Renal pelvis (tissue), 4 donors: ENCODE measurements around the gene PRSS48. TPM values are rescaled to one million over a fixed set of nuclear protein-coding genes. Genes with fewer than 3 reads are reported as not detected.
"Not testable (repeated sequence)": the region's sequence is repeated elsewhere in the genome, so short reads cannot be mapped to it uniquely, and the experiment has no call there.

Source experiments
- DNase-seq: peaks from one replicate; pipeline ENCODE4 v3.0.0-alpha.2; 2013
- polyA plus RNA-seq, 3 donors: library from polyadenylated mRNA; unstranded; fragments of 120-200 nt; gene quantifications; one replicate each; pipeline ENCODE4 v1.2.1, GENCODE V29; 2013; ENCODE audit not compliant: insufficient read length in 3 of 3

Gene PRSS48
- polyA plus RNA-seq, 3 donors = not detected

DNA sequence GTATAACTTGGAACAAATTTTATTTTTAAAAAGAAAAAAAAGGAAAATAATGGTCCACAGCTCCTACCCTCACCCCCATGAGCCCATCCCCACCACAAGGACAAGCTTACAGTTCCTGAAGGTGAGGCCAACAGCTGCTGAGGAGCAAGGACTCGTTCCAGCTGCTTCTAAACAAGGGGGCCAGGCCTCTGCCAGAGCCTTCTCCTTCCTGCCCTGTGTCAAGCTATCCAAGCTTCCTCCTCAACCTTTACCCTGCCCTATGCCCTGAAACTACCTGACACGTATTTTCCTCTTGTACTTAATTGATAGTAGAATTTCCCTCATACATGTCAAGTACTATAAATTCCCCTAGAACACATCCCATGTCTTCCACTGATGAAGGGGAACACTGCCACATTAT lies 39.7 kb downstream of the PRSS48 start:
- DNase-seq = no peak

DNA sequence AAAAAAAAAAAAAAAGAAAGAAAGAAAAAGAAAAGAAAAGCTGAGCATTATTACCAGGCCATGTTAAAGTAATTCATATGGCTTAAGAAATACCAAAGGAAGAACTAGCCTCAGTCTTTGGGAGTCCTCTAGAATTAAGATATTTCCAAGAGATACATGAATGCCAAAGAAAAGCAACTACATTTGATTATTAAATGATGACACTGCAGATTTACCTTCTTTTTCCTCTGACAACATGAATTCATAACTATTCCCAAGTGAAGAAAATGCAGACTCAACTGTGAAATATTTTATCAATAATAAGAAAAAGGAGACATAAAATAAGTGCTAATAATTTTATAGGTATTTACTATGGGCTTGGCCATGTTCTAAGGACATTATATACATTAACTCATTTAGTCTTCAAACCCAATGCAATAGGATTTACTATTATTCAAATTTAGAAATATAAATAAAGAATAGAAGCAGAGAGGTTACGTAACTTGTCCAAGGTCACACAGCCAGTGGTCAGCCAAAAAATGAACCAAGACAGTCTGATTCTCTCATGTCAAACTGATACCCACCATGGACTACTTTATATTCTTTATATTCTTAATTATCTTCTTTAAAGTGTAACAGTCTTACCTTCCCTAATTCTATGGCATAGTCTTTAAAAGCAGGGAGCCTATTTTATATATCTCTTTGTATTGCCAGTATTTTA lies 41.5 kb downstream of the PRSS48 start:
- DNase-seq = no peak

DNA sequence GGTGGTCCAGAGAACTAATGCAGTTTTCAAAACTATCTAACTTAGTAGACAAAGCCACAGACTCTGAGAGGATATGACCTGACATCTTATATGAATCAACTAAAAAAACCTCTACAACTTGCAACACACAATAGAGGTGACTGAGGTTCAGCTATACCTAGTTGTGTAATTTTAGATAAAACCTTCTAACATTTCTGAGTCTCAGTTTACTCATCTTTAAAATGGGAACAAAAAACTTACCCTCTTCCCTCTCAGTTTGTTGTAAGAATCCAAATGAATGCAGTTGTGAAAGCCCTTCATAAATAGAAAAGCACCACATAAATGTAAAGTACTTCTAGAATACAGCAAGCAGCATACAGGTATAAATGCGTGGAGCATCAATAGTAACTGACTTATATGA lies 42.5 kb downstream of the PRSS48 start:
- DNase-seq = no peak

DNA sequence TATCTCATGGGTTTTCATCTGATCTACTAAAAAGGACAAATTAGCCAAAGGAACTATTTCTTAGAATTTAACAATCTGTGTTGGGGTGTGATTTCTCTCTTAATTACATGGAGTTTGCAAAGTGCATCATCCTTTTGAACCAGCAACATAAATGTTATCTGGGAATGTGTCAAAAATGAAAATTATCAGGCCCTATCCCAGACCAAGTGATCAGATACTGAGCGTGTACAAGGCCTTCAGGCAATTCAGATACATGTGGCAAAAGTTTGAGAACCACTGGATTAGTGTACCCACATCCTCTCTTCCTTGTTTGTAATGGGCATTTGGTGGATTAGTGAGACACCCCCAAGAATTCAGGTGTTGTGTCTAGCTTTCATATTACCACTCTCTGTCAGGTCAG lies 44.6 kb downstream of the PRSS48 start:
- no peak for DNase-seq

DNA sequence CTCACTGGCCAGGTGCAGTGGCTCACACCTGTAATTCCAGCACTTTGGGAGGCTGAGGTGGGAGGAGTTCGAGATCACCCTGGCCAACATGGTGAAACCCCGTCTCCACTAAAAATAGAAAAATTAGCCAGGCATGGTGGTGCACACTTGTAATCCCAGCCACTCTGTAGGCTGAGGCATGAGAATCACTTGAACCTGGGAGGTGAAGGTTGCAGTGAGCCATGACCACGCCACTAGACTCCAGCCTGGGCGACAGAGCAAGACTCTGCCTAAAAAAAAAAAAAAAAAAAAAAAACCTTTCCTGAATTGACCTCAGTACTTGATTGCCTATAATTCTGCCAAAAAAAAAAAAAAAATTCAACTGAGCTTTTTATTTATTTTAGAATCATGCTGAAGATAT lies 45.2 kb downstream of the PRSS48 start:
- not testable (repeated sequence) for DNase-seq

DNA sequence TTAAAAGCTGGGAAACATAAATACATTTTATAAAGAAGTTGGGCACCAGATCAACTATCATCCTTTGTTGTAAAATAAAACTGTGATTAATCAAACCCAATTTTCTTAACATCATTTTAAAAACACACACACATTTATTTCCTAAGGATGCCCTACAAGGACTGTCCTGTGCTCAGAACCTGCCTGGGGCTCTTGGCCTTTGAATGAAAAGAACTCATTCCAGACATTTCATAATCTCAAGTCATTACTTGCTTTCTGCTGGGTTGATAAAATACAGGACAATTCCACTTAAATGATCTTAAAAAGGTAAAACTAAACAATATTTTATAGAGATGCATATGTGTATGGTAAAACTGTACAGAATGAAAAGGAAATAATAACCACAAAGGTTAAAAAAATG lies 45.6 kb downstream of the PRSS48 start:
- no peak for DNase-seq

DNA sequence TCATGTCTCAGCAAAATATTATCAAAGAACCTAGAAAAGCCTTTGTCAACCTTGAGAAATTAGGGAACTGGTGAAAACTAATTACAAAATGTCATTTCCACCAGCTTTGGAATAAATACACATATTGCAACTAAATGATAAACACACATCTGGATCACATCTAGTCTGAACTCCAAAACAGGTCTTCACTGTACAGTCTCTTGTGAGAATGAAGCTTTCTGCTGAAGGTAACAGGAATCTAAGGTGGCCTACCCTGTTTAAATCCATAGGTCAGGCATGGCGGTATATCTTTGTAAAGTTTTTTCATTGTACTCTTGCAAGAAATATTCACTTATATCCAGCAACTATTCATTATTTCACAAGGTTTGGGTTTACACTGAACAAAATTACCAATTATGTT lies 46.7 kb downstream of the PRSS48 start:
- DNase-seq = no peak

DNA sequence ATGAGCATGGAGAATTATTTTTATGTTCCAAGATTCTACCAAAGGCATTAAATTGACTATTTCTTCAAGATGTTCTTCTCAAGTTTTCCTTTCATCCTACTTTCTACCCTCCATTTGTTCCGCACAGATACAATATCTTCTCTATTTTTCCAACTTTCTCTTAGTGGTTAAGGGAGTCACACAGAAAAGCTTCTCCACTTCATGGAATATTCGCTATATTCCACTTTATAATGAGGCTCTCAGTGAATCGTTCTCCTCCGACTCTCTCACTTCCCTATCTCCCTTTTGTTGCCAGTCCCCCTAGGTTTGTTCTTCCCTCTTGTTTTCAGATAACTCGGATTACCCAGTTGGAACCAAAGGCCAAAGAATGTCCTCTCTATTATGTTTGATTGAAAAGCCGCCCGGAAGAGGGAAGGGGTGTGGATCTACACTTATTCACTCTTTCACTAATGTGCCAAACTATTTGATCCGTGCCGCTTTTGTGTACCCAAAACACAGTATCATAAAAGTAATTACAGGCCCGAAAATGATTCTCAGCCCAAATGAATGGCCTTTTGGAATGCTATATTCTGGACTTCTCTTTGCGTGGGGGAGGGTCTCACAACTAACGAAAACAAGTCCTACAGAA lies 47.3 kb downstream of the PRSS48 start:
- DNase-seq = peak; percentile 29

DNA sequence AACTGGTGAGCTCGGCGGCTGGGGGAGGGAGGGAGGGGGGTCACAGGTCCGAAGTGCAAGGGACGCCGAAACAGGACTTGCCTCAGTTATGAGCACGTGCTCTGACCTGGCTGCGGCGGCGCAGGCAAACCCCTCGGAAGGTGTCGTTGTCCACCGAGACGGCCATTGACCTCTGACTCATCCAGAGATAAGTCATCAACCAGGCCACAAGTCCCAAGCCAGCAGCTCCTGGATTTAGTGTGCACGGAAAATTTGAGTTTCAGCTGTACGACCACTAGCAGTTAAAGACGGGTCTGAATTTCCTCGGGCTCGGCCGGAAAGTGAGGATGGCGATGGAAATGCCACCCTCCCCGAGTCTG lies 47.8 kb downstream of the PRSS48 start:
- peak; percentile 40 for DNase-seq

DNA sequence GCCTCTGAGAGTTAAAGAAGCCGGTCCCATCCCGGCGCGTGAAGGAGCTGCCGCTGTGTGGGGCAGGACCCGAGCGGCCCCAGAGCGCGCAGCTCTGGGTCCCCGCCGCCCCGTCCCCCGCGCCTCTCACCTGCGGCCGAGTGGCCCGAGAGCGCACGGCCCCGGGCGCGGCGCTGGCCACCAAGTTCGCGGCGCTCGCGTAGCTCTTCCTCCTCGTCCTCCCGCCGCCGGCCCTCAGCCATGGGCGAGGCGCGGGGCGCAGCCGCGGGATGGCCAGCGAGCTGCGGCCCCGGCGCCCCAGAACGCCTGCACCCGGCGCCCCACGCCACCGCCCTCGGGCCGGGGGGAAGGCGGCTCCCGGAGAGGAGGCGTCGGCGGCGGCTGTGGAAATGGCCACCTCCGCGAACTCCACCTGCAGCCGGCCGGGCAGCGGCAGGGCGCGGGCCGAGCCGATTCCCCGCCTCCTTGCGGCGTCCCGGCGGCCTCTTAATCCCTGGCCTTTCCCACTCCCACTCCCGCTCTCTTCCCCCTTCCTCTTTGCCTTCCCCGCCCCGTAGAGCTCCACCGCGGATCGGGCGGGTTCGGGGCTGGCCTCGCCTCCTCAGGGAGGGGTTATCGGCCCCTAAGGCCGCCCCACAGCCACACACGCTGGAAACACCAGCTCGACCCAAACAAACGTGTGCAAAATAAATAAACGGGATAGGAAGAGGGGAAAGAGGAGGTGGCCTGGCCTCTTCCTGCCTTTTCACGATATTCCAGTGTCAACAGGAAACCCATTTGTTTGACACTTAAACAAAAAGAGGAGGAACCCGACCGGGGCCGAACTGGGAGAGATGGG lies 48.4 kb downstream of the PRSS48 start, which contains the start of gene SH3D19:
TSS of gene SH3D19 (minus strand) at position 495 of the 838 bp plus-strand sequence. CDS start at position 242, 253 bp downstream.
- peak; percentile 53 for DNase-seq

DNA sequence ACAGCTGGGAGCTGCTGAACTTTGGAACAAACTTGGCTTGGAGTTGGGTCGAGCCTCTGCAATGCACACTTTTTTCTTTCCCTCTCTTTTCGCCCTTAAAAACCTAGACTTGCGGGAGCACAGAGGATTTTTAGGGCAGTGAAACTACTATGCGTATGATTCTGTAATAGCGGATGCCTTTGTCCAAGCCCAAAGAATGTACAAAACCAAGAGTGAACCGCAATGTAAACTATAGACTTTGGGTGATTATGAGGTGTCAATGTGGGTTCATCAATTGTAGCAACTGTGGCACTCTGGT lies 48.9 kb downstream of the PRSS48 start:
- DNase-seq = no peak

DNA sequence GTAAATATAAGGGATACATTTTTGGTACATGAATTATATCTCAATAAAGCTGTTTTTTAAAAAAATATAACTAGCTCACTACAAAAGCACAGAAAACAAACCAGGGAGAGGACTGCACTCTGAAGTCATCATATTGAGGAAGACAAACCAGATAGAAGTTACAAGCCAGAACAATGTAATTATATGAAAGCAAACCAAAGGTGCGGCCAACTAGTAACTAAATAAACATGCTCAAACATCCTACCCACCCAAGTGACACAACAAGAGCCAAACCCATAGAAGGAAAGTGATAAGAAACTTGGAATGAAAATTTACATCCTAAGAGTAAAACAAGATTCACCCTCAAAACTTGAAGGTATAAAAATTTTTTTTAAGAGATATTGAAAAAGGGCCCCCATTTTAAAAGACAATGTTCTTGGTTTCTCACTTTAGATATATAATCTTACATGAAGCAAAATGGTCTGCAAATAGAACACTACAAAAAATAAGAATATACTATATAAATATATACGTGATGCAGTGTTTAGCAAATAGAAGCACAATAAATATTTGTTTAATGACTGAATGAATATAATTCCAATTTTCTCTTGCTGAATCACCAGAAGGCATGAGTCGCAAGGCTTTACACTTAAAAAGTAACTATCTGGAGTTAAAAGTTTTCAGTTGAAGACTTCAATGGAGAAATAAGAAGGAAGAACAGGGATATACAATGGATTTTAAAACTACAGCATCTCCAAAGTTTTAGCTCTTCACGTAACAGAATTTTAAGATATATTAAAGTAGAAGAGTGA lies 52.5 kb downstream of the PRSS48 start:
- no peak for DNase-seq

DNA sequence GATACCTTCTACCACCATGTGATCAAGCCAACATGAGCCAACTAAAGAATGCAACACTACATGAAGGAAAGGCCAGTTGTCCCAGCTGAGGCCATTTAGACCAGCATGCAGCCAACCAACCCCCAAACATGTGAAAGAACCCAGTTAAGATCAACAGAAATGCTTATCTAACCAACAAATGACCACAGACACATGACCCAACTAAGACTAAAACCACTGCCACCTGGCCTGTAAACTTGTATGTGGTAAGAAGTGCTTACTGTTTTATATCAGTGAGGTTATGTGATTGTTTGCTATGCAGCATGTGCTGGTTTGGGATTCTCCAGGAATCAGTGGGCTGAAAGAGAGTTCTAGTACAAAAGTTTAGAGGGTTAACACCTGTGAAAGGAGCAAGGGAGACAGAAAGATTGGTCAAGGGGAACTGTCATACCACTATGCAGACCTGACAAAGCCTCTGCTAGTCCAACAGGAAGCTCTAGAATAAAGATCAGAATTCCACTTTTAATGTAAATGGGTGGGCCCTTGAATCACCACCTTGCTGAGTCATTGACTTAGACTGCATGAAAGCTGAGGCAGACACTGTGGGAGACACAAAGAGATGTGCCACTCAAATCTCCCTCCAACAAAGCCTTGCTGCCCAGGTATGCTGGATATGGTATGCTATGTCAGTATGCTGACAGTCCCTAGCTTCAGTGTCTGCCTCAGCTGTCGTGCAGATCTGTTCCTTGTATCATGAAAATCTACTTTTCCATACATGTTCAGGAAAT lies 54.5 kb downstream of the PRSS48 start:
- DNase-seq = no peak

DNA sequence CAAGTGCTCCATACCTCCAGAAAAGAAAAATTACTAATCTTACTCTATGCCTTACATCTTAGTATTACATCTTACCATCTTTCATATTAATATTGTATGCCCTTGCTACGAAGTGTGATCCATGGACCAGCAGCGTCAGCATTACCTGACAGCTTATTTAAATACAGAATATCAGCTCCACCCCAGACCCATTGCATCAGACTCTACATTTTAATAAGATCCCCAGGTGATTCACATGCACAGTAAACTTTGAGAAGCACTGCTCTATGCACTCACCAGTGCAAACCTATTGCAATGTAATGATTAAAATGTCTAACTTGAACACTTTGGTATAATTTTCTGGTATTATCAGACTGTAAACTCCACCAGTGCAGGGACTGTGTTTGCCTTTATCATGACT lies 62.5 kb downstream of the PRSS48 start:
- DNase-seq = no peak

DNA sequence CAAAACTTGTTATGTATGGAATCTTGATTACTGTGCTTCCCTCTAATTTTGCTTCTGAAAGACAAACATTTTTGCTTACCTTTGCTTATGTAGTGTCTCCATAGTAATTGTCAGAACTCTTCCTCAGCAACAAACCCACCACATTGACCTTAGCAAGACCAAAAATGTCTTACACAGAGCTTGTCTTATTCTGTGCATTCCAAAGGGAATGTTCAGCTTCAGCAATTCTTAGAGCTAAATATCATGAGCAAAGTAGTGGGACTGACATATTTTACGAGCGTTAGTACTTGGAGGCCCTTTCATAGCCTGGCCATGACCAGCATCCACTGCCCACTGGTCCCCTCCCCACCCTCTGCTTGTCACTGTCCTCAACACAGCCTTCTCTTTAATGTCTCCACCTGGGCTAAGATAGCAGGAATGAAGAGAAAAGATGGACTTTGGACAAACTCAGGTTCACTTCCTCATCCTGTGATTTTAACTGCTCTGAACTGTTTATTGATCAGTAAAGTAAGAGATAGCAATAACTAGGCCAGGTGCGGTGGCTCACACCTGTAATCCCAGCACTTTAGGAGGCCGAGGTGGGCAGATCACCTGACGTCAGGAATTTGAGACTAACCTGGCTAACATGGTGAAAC lies 63.9 kb downstream of the PRSS48 start:
- no peak for DNase-seq

Other genes starting within 250 kb of the PRSS48 start
- gene RPS3A, start 177.5 kb upstream of the PRSS48 start, polyA plus RNA-seq = 1,000 to 10,000 TPM; 3,708 to 4,499 (median 3,883) TPM
- 10 to 100 TPM; 24.7 to 31.4 (median 27.6) TPM for gene SH3D19, start 48.4 kb downstream of the PRSS48 start, polyA plus RNA-seq
- gene FHIP1A, start 132.0 kb downstream of the PRSS48 start, polyA plus RNA-seq = 1 to 10 TPM; 5.4 to 6.6 (median 6.2) TPM